WERI-Rb-1 (cell line): ENCODE measurements around the gene ARHGEF17.

Source experiments
- DNase-seq: peaks from one replicate; pipeline ENCODE4 v3.0.0-alpha.2; 2020
- H3K27ac ChIP-seq: fragments of 250-450 bp; sonication (Bioruptor Pico); 2 replicates; pipeline ENCODE4 v1.5.1; 2020; ENCODE audit warnings: mild to moderate bottlenecking, moderate library complexity
- H3K27me3 ChIP-seq: fragments of 250-450 bp; sonication (Bioruptor Pico); 2 replicates; pipeline ENCODE4 v1.5.1; 2021; ENCODE audit warnings: mild to moderate bottlenecking, low read depth, moderate library complexity; ENCODE audit not compliant: insufficient read depth, severe bottlenecking
- H3K36me3 ChIP-seq: fragments of 250-450 bp; sonication (Bioruptor Pico); 2 replicates; pipeline ENCODE4 v1.5.1; 2020; ENCODE audit warnings: mild to moderate bottlenecking, moderate library complexity
- H3K4me3 ChIP-seq: 2 replicates; pipeline ENCODE4 v1.5.1; 2011; ENCODE audit warnings: low read depth, mild to moderate bottlenecking, control low read depth, low read length
- H3K9me3 ChIP-seq: fragments of 250-450 bp; sonication (Bioruptor Pico); 2 replicates; pipeline ENCODE4 v1.5.1; 2021; ENCODE audit warnings: mild to moderate bottlenecking, moderate library complexity; ENCODE audit not compliant: severe bottlenecking
- TF ChIP-seq, protein P1 (sequence below): IDR thresholded peaks from 2 replicates; pipeline ENCODE4 v1.5.1; 2011; ENCODE audit warnings: low read depth, mild to moderate bottlenecking, control low read depth, inconsistent platforms, low read length

ARHGEF17 gene

GRCh38 chr11:73321604-73322381, 13.7 kb downstream of the ARHGEF17 start:
- H3K27ac ChIP-seq, result no peak overlapping the region
- TF ChIP-seq, protein P1, sequence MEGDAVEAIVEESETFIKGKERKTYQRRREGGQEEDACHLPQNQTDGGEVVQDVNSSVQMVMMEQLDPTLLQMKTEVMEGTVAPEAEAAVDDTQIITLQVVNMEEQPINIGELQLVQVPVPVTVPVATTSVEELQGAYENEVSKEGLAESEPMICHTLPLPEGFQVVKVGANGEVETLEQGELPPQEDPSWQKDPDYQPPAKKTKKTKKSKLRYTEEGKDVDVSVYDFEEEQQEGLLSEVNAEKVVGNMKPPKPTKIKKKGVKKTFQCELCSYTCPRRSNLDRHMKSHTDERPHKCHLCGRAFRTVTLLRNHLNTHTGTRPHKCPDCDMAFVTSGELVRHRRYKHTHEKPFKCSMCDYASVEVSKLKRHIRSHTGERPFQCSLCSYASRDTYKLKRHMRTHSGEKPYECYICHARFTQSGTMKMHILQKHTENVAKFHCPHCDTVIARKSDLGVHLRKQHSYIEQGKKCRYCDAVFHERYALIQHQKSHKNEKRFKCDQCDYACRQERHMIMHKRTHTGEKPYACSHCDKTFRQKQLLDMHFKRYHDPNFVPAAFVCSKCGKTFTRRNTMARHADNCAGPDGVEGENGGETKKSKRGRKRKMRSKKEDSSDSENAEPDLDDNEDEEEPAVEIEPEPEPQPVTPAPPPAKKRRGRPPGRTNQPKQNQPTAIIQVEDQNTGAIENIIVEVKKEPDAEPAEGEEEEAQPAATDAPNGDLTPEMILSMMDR, result no peak

GRCh38 chr11:73322382-73323306, 14.6 kb downstream of the ARHGEF17 start:
- Histone ChIP-seq H3K9me3 (no peaks in the 10 kb centered on the region), H3K4me3 (no peak overlapping the region), H3K36me3 (no peaks in the 10 kb centered on the region; the same call in 1 of the 2 replicates), H3K27ac (peak overlapping the region; percentile 58), H3K27me3 (no peaks in the 10 kb centered on the region)
- DNase-seq, result no peak
- TF ChIP-seq, protein P1, result no peak

More at GRCh38 chr11:73321604-73322381, 13.7 kb downstream of the ARHGEF17 start:
- H3K9me3 ChIP-seq, result no peaks in the 10 kb centered on the region
- DNase-seq, result no peak
- H3K4me3 ChIP-seq, result no peak overlapping the region
- H3K27me3 ChIP-seq, result no peaks in the 10 kb centered on the region
- H3K36me3 ChIP-seq, result peaks cover 2% of the 10 kb centered on the region

GRCh38 chr11:73323464-73323863, 15.4 kb downstream of the ARHGEF17 start:
- TF ChIP-seq, protein P1, result no peak
- H3K36me3 ChIP-seq, result no peaks in the 10 kb centered on the region; the same call in 1 of the 2 replicates
- DNase-seq, result no peak
- peak overlapping the region; percentile 58 for H3K27ac ChIP-seq
- H3K27me3 ChIP-seq, result no peaks in the 10 kb centered on the region
- H3K4me3 ChIP-seq, result no peak overlapping the region
- H3K9me3 ChIP-seq, result no peaks in the 10 kb centered on the region

GRCh38 chr11:73324116-73324515, 16.0 kb downstream of the ARHGEF17 start:
- DNase-seq, result no peak
- Histone ChIP-seq H3K27ac (peak overlapping the region; percentile 58), H3K9me3 (no peaks in the 10 kb centered on the region), H3K4me3 (no peak overlapping the region), H3K36me3 (no peaks in the 10 kb centered on the region; the same call in 1 of the 2 replicates), H3K27me3 (no peaks in the 10 kb centered on the region)
- TF ChIP-seq, protein P1, result no peak

- DNase-seq, result no peak
- H3K36me3 ChIP-seq, result no peaks in the 10 kb centered on the region; the same call in 1 of the 2 replicates
- TF ChIP-seq, protein P1, result no peak
- H3K27me3 ChIP-seq, result no peaks in the 10 kb centered on the region
- H3K4me3 ChIP-seq, result no peak overlapping the region
- peak overlapping the region; percentile 39; the same call in 1 of the 2 replicates for H3K27ac ChIP-seq
- H3K9me3 ChIP-seq, result no peaks in the 10 kb centered on the region
Measured at GRCh38 chr11:73324665-73325035, 16.6 kb downstream of the ARHGEF17 start.
